SK-N-MC (cell line): ENCODE measurements around the gene TXNDC17.
"Not testable (repeated sequence)": the region's sequence is repeated elsewhere in the genome, so short reads cannot be mapped to it uniquely, and the experiment has no call there.

Source experiments
- EZH2 ChIP-seq: fragments of 200-600 bp; sonication (generic); IDR thresholded peaks from one replicate; pipeline ENCODE4 v1.6.1; 2017; ENCODE audit warnings: antibody characterized with exemption
- POLR2AphosphoS5 ChIP-seq: IDR thresholded peaks from 2 replicates; pipeline ENCODE4 v1.6.1; 2012; ENCODE audit warnings: mild to moderate bottlenecking, low read depth, low read length, borderline replicate concordance

DNA sequence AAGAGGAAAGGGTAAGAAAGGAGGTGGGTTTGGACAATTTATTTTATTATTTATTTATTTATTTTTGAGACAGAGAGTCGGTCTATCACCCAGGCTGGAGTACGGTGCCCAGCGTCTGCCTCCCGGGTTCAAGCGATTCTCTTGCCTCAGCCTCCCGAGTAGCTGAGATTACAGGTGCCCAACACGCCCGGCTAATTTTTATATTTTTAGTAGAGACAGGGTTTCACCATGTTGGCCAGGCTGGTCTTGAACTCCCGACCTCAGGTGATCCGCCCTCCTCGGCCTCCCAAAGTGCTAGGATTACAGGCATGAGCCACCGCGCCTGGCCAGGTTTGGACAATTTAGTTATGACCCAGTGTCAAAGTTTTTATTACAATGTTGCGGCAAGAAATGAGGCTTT lies 22.3 kb downstream of the TXNDC17 start:
- not testable (repeated sequence) for TF ChIP-seq EZH2, POLR2AphosphoS5
